Activated CD4-positive, alpha-beta T cell treated with anti-CD3 and anti-CD28 coated beads for 36 hours (primary cell): ENCODE measurements around the gene TDP1. TPM values are rescaled to one million over a fixed set of nuclear protein-coding genes. Genes with fewer than 3 reads are reported as not detected.

Source experiments
- total RNA-seq, 2 experiments: library from RNA; stranded (reverse); gene quantifications; one replicate each; pipeline ENCODE4 v1.2.3, GENCODE V29; 2021

The TDP1 gene
- total RNA-seq, 2 experiments from 2014 or later: 101 to 108 TPM

Other genes starting within 250 kb of the TDP1 start
- gene EFCAB11, start 1.2 kb upstream of the TDP1 start, total RNA-seq: 1 to 10 TPM; 4.8 to 6.3 TPM
- gene KCNK13, start 106.1 kb downstream of the TDP1 start, total RNA-seq: not detected